ENCODE data around the gene ZNF100.
"Not testable (repeated sequence)": the region's sequence is repeated elsewhere in the genome, so short reads cannot be mapped to it uniquely, and the experiment has no call there.

Gene ZNF100

DNA sequence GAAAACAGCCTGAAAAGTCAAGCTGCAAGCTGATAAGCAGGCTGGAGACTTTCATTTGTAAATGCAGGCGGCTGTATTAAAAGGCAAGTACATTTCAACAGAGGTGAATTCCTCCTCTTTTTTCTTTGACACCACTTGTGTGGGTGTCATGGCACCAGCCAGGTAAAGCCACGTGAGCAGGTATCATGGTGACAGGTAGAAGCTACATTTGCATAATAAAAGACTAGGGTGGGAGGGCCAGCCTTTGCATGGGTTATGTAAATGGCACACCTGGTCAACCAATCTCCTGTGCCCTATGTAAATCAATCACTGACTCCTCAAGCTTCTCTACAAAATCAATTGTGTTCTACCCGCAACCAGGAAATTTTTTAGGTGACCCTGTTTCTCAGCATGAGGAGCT lies 68.2 kb downstream of the ZNF100 start:
- no peak for DNase-seq

- peak; percentile 16 for DNase-seq
These were observed 69.2 kb downstream of the ZNF100 start for GRCh38 chr19:21698215-21698614.

GRCh38 chr19:21697698-21698097 lies 69.7 kb downstream of the ZNF100 start:
- DNase-seq: no peak

DNA sequence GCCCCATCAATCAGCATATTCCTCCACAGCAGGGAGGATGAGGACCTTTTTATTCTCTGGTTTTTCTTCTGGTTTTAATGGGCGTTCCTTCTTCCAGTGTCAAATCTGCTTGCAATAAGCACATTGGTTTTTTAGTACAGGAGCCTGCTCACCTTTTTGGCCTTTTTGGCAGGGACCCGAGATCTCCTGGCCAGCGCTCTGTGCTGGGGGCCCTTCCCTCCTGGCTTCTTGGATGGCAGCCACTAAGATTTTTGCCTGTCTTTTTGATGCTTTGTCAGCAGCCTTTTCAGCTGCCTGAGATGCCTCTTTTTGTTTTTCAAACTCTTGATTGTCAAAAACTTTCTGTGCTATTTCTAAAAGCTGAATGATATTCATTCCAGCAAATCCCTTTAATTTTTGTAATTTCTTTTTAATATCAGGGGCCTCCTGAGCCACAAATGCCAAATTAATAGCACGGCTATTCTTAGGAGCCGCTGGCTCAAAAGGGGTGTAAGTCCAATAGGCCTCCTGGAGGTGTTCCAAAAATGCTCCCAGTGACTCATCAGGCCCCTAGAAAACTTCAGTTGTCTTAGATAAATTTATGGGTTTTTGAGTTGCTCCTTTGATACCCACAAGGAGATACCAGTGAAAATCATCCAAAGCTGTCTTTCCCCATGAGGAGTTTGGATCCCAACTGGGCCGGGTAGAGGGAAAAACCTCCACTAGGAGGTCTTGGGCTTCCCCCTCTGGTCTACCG lies 73.0 kb downstream of the ZNF100 start:
- no peak for DNase-seq

- DNase-seq: no peak
These were observed 74.0 kb downstream of the ZNF100 start for GRCh38 chr19:21693399-21693798.

- no peak for DNase-seq
These were observed 75.7 kb downstream of the ZNF100 start for GRCh38 chr19:21691661-21692060.

- DNase-seq: no peak
These were observed 78.9 kb downstream of the ZNF100 start for GRCh38 chr19:21688464-21688863.

GRCh38 chr19:21680671-21681070 lies 86.7 kb downstream of the ZNF100 start:
- no peak for DNase-seq

GRCh38 chr19:21680026-21680425 lies 87.4 kb downstream of the ZNF100 start:
- no peak for DNase-seq

GRCh38 chr19:21677696-21678418 lies 89.5 kb downstream of the ZNF100 start:
- DNase-seq: no peak

DNA sequence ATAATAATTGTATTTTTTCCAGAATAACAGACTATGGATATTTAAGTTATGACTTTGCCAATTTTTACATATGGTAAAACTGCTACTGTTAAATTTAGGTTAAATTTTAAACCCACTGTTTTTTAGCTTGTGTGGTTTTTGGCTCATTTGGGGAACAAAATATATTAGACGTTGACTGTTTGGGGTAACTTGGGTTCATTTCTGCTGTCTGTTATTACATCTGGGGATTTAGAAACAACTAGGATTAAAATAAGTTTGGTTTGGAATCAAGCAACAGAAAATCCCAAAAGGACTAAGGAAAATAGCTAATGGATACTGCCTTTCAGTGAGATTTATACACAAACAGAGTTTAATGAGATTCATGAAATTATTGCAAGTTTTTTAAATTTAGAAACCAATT lies 92.9 kb downstream of the ZNF100 start:
- DNase-seq: no peak

DNA sequence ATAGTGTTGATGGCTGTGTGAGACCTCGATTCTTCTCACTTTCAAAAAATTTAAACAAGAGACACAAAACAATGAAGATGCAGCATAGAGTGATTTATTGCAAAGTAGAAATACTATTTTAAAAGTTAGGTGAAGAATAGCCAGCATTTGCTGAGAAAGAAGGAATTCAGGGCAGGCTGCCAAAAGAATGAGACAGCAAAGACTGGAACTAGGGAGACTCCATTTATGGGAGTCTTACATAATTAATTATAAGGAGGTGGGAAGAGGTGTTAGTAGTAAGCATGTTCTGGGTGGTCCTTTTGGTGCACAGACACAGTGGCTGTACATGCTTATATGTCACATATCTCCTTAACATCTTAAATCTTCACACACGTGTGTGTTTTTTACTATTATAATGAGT lies 93.9 kb downstream of the ZNF100 start:
- DNase-seq: not testable (repeated sequence)
